GM18907 (cell line): ENCODE data around the gene PCDHA1.
"Not testable (repeated sequence)": the region's sequence is repeated elsewhere in the genome, so short reads cannot be mapped to it uniquely, and the experiment has no call there.

Experiments used
- ATAC-seq: cut with Tn5 transposase; IDR thresholded peaks from one replicate; pipeline ENCODE4 v1.9.1; 2021; ENCODE audit warnings: mild to moderate bottlenecking, moderate library complexity; ENCODE audit not compliant: unreplicated experiment

PCDHA1 gene

DNA sequence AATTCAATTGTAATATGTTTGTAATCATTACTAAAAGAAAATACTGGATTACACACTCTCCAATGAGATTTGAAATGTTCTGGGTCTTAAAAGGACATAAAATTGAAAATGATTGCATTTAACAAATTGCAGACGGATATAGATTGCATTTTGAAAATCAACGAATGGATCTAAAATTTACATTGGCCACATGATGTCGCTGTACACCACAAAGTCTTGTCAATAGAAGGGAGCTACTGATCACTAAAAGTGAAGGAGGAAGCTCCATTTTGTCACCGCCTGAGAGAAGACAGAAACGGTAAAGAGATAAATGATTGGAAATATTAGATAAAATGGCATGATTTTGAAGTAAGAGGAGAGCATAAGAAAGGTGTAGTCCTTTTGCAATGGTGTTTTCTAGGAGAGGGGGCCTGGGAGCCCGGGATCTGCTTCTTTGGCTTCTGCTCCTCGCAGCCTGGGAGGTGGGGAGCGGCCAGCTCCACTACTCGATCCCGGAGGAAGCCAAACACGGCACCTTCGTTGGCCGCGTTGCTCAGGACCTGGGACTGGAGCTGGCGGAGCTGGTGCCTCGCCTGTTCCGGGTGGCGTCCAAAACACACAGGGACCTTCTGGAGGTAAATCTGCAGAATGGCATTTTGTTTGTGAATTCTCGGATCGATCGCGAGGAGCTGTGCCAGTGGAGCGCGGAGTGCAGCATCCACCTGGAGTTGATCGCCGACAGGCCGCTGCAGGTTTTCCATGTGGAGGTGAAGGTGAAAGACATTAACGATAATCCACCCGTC lies at the start of gene PCDHA1:
Gene PCDHA1, plus strand, starts transcription at position 236 of the 782 bp plus-strand sequence.
- no peak for ATAC-seq

DNA sequence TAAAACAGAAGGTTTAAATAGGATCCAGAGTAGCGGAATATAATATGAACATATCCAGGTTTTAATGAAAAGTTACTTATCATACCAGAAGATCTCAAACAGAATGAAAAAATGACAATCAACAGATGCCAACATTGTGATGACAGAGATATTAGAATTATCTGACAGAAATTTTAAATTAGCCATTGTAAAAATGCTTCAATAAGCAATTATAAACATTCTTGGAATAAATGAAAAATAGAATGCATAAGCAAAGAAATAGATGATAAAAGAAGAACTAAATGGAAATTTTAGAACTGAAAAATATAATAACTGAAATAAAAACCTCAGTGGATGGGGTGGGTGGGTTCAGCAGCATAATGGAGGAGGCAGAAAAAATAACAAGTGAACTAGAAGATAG lies 48.5 kb upstream of the PCDHA1 start:
- ATAC-seq: no peak

DNA sequence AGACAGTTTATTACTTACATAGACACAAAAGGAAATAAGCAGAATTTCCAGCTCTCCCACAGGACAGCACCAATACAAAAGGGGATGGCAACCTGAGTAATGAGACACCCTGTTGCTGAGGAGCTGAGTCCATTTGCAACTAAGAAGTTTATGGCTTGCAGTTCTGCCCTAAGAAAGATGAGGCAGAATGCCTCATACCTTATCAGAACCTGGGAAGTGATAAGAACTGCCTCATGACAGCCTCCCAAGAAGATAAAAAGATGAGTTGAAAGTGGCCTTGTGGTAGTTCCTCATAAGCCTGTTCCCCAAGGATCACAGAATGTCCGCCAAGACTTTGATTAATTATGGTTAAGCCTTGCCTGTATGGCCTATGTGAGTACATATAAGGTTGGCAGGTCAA lies 44.0 kb upstream of the PCDHA1 start:
- ATAC-seq: no peak

DNA sequence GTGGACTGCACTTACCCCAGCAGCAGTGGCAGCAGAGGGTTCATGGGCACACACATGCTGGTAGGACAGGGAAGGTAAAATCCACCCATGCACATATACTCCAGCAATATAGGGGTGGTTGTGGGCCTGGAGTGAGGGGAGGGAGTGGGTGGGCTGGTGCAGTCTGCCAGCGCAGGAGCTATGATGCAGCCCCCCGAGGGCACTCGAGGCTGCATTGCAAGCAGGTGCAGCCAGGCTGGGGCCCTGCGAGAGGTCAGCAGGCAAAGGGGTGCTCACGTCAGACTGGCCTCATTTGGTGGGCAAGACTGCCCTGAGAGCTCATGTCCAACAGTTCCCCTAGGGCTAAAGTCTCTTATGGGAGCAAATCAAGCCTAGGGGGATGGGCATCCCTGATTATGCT lies 32.4 kb upstream of the PCDHA1 start:
- ATAC-seq: no peak

DNA sequence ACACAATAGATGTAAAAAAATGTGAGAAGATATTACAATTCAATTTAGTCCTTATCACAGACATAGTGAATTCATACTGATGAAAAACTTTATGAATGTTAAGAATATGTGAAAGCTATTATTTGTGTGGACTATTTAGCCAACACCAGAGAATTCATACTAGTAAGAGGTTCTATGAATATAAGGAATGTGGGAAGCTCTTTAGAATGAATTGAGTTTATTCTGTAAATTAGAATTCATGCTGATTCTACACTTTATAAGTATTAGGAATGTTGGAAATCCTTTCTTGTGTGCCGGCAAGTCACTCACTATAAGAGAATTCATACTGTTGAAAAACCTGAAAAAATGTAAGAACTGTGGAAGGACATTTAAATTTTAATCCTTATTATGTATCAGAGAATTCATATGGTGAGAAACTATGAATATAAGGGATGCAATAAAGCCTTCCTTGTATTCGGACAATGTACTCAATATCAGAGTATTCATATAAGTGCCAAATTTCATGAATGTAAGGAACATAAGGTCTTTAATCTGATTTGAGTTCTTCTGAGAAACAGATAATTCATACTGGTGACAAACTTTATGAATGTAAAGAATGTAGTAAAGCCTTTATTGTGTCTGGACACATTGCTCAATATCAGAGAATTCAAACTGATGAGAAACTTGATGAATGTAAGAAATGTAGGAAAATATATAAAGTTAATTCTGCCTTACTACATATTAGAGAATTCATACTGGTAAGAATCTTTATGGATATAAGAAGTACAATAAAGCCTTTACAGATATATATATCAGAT lies 21.6 kb upstream of the PCDHA1 start:
- ATAC-seq: no peak

DNA sequence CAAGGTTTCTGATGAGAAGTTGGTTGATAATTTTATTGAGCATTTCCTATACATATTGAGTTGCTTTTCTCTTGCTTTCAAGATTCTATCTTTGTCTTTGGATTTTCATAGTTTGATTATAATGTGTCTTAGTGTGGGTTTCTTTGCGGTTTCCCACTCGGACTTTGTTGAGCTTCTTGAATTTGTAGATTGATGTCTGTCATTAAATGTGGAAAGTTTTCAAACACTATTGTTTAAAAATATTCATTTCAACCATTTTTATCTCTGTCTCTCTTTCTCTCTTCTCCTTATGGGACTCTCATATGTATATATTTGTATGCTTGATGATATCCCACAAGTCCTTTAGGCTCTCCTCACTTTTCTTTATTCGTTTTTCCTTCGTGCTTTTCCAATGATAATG lies 18.5 kb upstream of the PCDHA1 start:
- no peak for ATAC-seq

DNA sequence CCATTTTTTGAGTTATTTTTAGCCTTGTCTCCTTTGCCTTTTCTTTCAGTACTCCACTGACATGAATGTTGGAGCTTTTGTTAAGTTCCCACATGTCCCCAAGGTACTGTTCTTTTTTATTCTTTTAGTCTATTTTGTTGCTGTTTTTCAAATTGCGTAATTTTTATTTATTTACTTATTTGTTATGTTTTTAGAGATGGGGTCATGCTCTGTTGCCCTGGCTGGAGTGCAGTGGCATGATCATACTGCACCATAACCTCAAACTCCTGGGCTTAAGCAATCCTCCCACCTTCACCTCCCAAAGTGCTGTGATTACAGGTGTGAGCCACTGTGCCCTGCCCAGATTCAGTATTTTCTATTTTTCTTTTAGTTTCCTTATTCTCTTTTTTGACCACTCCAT lies 5.4 kb upstream of the PCDHA1 start:
- no peak for ATAC-seq

DNA sequence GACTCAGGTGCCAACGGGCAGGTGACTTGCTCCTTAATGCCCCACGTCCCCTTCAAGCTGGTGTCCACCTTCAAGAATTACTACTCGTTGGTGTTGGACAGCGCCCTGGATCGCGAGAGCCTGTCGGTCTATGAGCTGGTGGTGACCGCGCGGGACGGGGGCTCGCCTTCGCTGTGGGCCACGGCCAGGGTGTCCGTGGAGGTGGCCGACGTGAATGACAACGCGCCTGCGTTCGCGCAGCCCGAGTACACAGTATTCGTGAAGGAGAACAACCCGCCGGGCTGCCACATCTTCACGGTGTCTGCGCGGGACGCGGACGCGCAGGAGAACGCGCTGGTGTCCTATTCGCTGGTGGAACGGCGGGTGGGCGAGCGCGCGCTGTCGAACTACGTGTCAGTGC lies 1.5 kb downstream of the PCDHA1 start:
- not testable (repeated sequence) for ATAC-seq

DNA sequence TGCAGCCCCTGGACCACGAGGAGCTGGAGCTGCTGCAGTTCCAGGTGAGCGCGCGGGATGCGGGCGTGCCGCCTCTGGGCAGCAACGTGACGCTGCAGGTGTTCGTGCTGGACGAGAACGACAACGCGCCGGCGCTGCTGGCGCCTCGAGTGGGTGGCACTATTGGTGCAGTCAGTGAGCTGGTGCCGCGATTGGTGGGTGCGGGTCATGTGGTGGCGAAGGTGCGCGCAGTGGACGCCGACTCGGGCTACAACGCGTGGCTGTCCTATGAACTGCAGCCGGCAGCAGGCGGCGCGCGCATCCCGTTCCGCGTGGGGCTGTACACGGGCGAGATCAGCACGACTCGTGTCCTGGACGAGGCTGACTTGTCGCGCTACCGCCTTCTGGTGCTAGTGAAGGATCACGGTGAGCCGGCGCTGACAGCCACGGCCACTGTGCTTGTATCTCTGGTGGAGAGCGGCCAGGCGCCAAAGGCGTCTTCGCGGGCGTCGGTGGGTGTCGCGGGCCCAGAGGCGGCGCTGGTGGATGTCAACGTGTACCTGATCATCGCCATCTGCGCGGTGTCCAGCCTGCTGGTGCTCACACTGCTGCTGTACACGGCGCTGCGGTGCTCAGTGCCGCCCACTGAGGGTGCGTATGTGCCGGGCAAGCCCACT lies 2.0 kb downstream of the PCDHA1 start:
- ATAC-seq: not testable (repeated sequence)

DNA sequence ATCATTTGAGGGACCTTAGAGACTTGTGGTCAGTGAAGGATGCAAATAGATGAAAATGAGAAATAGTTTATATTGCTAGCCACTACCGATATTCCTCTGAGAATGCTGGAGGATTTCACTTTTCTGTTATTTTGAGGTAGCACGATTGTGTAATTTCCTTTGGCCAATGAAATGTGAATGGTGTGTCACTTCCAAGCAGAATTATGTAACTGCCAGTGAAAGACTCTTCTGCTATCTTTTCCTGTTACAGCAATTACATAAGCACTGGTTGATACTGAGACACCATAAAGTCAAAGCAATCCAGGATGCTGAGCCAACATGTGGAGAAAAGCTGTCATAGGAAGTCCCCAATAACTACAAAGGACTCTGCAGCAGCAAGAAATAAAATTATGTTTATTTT lies 5.1 kb downstream of the PCDHA1 start:
- ATAC-seq: no peak

DNA sequence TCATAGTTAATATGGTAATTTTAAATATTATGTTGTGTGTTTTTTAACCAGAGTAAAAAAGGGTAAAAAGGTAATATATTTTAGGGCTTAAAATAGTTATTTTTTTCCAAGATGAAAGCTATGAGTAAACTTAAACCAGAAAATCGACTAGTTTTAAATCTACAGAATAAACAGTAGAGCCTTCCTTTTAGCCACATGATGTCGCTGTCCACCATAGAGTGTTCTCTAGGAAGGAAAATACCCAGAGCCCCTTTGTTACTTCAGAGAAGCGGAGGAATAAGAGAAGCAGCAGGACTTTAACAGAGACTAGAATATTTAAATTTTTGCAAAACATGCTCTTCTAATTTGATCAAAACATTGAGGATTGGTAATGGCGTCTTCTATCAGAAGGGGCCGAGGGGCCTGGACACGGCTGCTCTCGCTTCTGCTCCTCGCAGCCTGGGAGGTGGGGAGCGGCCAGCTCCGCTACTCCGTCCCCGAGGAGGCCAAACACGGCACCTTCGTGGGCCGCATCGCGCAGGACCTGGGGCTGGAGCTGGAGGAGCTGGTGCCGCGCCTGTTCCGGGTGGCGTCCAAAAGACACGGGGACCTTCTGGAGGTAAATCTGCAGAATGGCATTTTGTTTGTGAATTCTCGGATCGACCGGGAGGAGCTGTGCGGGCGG lies 8.8 kb downstream of the PCDHA1 start, which contains the start of gene PCDHA2:
Gene PCDHA2, plus strand, starts transcription at position 258 of the 664 bp plus-strand sequence.
- no peak for ATAC-seq

DNA sequence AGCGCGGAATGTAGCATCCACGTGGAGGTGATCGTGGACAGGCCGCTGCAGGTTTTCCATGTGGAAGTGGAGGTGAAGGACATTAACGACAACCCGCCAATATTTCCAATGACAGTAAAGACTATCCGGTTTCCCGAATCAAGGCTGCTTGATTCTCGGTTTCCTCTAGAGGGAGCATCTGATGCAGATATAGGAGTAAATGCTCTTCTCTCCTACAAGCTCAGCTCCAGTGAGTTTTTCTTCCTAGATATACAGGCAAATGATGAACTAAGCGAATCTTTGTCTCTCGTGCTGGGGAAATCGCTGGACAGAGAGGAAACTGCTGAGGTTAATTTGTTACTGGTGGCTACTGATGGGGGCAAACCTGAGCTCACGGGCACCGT lies 9.3 kb downstream of the PCDHA1 start:
- no peak for ATAC-seq

DNA sequence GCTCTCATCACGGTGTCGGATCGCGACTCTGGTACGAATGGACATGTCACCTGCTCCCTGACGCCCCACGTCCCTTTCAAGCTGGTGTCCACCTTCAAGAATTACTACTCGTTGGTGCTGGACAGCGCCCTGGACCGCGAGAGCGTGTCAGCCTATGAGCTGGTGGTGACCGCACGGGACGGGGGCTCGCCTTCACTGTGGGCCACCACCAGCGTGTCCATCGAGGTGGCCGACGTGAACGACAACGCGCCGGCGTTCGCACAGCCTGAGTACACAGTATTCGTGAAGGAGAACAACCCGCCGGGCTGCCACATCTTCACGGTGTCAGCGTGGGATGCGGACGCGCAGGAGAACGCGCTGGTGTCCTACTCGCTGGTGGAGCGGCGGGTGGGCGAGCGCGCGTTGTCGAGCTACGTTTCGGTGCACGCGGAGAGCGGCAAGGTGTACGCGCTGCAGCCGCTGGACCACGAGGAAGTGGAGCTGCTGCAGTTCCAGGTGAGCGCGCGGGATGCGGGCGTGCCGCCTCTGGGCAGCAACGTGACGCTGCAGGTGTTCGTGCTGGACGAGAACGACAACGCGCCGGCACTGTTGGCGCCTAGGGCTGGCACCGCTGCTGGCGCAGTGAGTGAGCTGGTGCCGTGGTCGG lies 10.3 kb downstream of the PCDHA1 start:
- ATAC-seq: not testable (repeated sequence)

DNA sequence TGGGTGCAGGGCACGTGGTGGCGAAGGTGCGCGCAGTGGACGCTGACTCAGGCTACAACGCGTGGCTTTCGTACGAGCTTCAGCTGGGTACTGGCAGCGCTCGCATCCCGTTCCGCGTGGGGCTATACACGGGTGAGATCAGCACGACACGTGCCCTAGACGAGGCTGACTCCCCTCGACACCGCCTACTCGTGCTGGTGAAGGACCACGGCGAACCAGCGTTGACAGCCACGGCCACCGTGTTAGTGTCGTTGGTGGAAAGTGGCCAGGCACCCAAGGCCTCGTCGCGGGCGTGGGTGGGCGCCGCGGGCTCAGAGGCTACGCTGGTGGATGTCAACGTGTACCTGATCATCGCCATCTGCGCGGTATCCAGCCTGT lies 10.8 kb downstream of the PCDHA1 start:
- no peak for ATAC-seq

DNA sequence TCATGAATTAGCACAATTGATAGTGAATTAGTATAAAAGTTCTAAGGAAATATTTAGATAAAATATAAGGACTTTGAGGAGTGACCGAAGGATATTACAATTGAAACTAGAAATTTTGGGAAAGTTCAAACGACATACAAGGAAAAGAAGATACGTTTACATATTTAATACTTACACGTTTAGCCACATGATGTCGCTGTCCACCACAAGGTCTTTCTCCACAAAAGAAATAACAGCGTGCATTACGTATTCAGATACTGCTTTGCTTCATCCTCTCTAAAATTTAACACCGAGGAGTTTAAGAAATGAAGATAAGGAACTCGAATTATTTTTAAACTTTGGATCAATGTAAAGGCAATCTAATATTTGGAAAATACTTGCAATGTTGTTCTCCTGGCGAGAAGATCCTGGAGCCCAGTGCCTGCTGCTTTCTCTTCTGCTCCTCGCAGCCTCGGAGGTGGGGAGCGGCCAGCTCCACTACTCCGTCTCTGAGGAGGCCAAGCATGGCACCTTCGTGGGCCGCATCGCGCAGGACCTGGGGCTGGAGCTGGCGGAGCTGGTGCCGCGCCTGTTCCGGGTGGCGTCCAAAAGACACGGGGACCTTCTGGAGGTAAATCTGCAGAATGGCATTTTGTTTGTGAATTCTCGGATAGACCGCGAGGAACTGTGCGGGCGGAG lies 15.0 kb downstream of the PCDHA1 start, which contains the start of gene PCDHA3:
Gene PCDHA3, plus strand, starts transcription at position 242 of the 678 bp plus-strand sequence.
- no peak for ATAC-seq

DNA sequence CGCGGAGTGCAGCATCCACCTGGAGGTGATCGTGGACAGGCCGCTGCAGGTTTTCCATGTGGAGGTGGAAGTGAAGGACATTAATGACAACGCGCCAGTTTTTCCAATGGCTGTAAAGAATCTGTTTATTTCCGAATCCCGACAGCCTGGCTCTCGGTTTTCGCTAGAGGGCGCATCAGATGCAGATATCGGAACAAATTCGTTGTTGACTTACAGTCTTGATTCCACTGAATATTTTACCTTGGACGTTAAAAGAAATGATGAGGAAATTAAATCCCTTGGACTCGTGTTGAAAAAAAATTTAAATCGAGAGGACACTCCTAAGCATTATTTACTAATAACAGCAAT lies 15.5 kb downstream of the PCDHA1 start:
- ATAC-seq: no peak

DNA sequence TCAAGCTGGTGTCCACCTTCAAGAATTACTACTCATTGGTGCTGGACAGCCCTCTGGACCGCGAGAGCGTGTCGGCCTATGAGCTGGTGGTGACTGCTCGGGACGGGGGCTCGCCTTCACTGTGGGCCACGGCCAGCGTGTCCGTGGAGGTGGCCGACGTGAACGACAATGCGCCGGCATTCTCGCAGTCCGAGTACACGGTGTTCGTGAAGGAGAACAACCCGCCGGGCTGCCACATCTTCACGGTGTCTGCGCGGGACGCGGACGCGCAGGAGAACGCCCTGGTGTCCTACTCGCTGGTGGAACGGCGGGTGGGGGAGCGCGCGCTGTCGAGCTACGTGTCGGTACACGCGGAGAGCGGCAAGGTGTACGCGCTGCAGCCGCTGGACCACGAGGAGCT lies 16.4 kb downstream of the PCDHA1 start:
- not testable (repeated sequence) for ATAC-seq

DNA sequence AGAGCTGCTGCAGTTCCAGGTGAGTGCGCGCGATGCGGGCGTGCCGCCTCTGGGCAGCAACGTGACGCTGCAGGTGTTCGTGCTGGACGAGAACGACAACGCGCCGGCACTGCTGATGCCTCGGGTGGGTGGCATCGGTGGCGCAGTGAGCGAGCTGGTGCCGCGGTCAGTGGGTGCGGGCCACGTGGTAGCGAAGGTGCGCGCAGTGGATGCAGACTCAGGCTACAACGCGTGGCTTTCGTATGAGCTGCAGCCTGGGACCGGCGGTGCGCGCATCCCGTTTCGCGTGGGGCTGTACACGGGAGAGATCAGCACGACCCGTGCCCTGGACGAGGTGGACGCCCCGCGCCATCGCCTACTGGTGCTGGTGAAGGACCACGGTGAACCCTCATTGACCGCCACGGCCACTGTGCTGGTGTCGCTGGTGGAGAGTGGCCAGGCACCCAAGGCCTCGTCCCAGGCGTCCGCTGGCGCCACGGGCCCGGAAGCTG lies 16.9 kb downstream of the PCDHA1 start:
- ATAC-seq: no peak

DNA sequence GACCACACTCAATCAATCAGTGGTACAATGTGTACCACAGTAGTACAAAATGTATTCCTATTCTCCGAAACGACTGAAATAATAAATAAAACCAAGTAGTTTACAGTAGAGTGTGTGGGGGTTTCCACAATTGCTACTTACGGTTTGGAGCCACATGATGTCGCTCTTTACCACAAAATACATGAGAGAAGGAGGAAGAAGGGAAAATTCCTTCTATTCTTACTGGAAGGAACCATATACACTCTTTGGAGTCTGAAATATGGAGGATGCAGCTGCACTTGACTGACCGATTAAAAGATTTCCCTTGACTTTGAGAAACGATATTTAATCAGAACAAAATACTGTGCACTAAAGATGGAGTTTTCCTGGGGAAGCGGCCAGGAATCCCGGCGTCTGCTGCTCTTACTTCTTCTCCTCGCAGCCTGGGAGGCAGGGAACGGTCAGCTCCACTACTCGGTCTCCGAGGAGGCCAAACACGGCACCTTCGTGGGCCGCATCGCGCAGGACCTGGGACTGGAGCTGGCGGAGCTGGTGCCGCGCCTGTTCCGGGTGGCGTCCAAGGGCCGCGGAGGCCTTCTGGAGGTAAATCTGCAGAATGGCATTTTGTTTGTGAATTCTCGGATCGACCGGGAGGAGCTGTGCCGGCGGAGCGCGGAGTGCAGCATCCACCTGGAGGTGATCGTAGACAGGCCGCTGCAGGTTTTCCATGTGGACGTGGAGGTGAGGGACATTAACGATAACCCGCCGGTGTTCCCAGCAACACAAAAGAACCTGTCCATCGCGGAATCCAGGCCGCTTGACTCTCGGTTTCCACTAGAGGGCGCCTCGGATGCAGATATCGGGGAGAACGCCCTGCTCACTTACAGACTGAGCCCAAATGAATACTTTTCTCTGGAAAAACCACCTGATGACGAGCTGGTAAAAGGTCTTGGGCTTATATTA lies 21.2 kb downstream of the PCDHA1 start, which contains the start of gene PCDHA4:
Gene PCDHA4, plus strand, starts transcription at position 235 of the 942 bp plus-strand sequence.
- no peak for ATAC-seq
